Measurements from ENCODE around the gene SPRYD4. TPM values are rescaled to one million over a fixed set of nuclear protein-coding genes. Genes with fewer than 3 reads are reported as not detected.

SPRYD4 gene
- total and polyA plus RNA-seq, 10 of the 15 experiments (the other 5 are each of a cell fraction or from before 2014, with no cell fraction given): 4.1 to 6.0 (median 5.1) TPM

DNA sequence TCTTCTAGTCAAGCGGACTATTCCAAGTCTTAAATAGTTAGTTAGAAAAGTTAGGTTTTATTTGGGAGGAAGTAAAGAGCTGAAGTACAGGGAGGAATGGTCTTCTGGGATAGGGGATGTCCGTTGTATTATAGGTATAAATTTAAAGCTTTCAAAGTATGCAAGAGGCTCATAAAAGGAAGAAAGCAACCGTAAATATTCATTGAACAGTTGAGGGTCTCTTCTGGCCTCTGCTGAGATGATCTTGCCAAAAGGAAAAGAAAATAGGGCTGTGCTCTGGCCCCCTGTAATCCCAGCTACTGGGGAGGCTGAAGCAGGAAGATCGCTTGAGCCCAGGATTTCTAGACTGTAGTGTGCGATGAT lies 18.8 kb upstream of the SPRYD4 start:
- H3K4me2 ChIP-seq (ENCODE audit: control insufficient read depth, insufficient read depth): peak overlapping the region; percentile 97
- ChIA-PET POLR2A (interaction anchor here (0.6 to 7.4 kb wide), 12 partner anchors 11 to 799 kb away, joined by 3 to 63 read pairs (median 4); partner anchors contain the start of genes IL23A and STAT2), RAD21 (ENCODE audit: unreplicated experiment) (interaction anchor here (0.8 to 4.5 kb wide), 9 partner anchors 11 to 711 kb away, joined by 3 to 32 read pairs (median 6); partner anchors contain the start of genes CNPY2, PAN2, RNF41 and STAT2), SMC1A (ENCODE audit: uncharacterized antibody, unreplicated experiment) (interaction anchor here (1.0 to 3.4 kb wide), 10 partner anchors 10 to 243 kb away, joined by 3 to 37 read pairs (median 8); partner anchors contain the start of genes CNPY2 and STAT2), CTCF (interaction anchor here (0.6 to 6.0 kb wide), 14 partner anchors 12 to 793 kb away, joined by 3 to 89 read pairs (median 6); partner anchors contain the start of genes CNPY2, SMARCC2, STAT2 and ZC3H10)
- ATAC-seq (no peak), DNase-seq (ENCODE audit: low read depth, low spot score) (no peak), FAIRE-seq (no peak)
- peak overlapping the region; percentile 91 for H3K4me3 ChIP-seq
- no peaks in the 10 kb centered on the region for H3K4me1 ChIP-seq (ENCODE audit: control insufficient read depth, insufficient read depth, low read length)
- no peaks in the 10 kb centered on the region for H3K9me3 ChIP-seq (replicated peaks; ENCODE audit: control insufficient read depth, insufficient read depth, low read length)
- TF ChIP-seq IKZF2 (IDR thresholded peaks at IDR 0.05) (peak in 1 of 2 experiments; percentile 5; a peak in 1 of 4 replicates), CHD2 (IDR thresholded peaks at IDR 0.05; ENCODE audit: borderline replicate concordance, low read depth, low read length) (no peak), EP300 (IDR thresholded peaks at IDR 0.05; ENCODE audit: borderline replicate concordance in 1 of 2, control insufficient read depth in 1 of 2, low read depth in 2 of 2, low read length in 2 of 2) (no peak), CHD4 (IDR thresholded peaks at IDR 0.05) (no peak), ELK1 (IDR thresholded peaks at IDR 0.05; ENCODE audit: low read depth, low read length) (no peak), ZZZ3 (IDR thresholded peaks at IDR 0.05; ENCODE audit: control insufficient read depth, insufficient read length, low read depth) (no peak), SMC3 (IDR thresholded peaks at IDR 0.05; ENCODE audit: borderline replicate concordance, low read length) (no peak), IRF4 (IDR thresholded peaks at IDR 0.05; ENCODE audit: low read depth, low read length) (no peak), ZBTB40 (IDR thresholded peaks at IDR 0.05; ENCODE audit: borderline replicate concordance) (peak; percentile 30; the same call in 1 of the 2 replicates), HDAC2 (IDR thresholded peaks at IDR 0.05) (no peak), POLR2AphosphoS5 (IDR thresholded peaks at IDR 0.05; ENCODE audit: low read length) (no peak)
- TF ChIP-seq, protein P1, sequence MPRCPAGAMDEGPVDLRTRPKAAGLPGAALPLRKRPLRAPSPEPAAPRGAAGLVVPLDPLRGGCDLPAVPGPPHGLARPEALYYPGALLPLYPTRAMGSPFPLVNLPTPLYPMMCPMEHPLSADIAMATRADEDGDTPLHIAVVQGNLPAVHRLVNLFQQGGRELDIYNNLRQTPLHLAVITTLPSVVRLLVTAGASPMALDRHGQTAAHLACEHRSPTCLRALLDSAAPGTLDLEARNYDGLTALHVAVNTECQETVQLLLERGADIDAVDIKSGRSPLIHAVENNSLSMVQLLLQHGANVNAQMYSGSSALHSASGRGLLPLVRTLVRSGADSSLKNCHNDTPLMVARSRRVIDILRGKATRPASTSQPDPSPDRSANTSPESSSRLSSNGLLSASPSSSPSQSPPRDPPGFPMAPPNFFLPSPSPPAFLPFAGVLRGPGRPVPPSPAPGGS (IDR thresholded peaks at IDR 0.05; ENCODE audit: borderline replicate concordance, insufficient read depth, low read depth, low read length, poor library complexity, severe bottlenecking): no peak
- WGBS (ENCODE audit: insufficient coverage, insufficient replicate concordance, low lambda C conversion rate, missing lambda C conversion rate): 40% methylated on average over 5 of the region's 5 CpGs
- H3K27me3 ChIP-seq (replicated peaks in 1 of 2; ENCODE audit: control insufficient read depth in 2 of 2, insufficient read depth in 2 of 2, low read length in 1 of 2): no peaks in the 10 kb centered on the region
- peak overlapping the region; percentile 86 for H3K9ac ChIP-seq (ENCODE audit: control insufficient read depth, insufficient read depth, low read length)
- in situ Hi-C loops (cut with MboI) (no loop called here), intact Hi-C loops (cut with micrococcal nuclease; ENCODE audit: unreplicated experiment) (loop anchor here (5.0 kb wide), 2 partner anchors 87 to 477 kb away; partner anchors contain the start of genes APOF, RAB5B and STAT2)
- H3K27ac ChIP-seq (ENCODE audit: control insufficient read depth, insufficient read depth): peak overlapping the region; percentile 75
- peaks cover 10% of the 10 kb centered on the region for H3K79me2 ChIP-seq (ENCODE audit: control insufficient read depth, insufficient read depth, low read length)
- H4K20me1 ChIP-seq (ENCODE audit: control insufficient read depth, insufficient read depth): no peaks in the 10 kb centered on the region
- BruUV-seq (replicated peaks): TSS peak; percentile 100
- H2AFZ ChIP-seq (ENCODE audit: control insufficient read depth, low read depth, low read length): peak overlapping the region; percentile 99
- no peaks in the 10 kb centered on the region for H3K36me3 ChIP-seq (ENCODE audit: control insufficient read depth in 2 of 2, insufficient read depth in 2 of 2, low read length in 1 of 2)
